ENCODE results near the gene SERINC1. TPM values are rescaled to one million over a fixed set of nuclear protein-coding genes. Genes with fewer than 3 reads are reported as not detected.

The SERINC1 gene
- total RNA-seq, 1 experiment from 2014 or later, result 72.2 TPM

GRCh38 chr6:122408702-122409458 lies 62.7 kb downstream of the SERINC1 start:
- Mint-ChIP-seq H3K4me3 (ENCODE audit: unreplicated experiment) (no peak overlapping the region), H3K27me3 (ENCODE audit: insufficient read depth, unreplicated experiment) (no peaks in the 10 kb centered on the region), H3K27ac (ENCODE audit: unreplicated experiment) (no peak overlapping the region), H3K9me3 (ENCODE audit: unreplicated experiment) (no peaks in the 10 kb centered on the region), H3K4me1 (ENCODE audit: low read depth, unreplicated experiment) (no peaks in the 10 kb centered on the region), H3K36me3 (ENCODE audit: insufficient read depth, unreplicated experiment) (peaks cover 17% of the 10 kb centered on the region)
- intact Hi-C loops (cut with micrococcal nuclease; ENCODE audit: unreplicated experiment), result no loop called here
- no TSS peak for BruUV-seq (replicated peaks)
- no peak for DNase-seq
- H3K36me3 ChIP-seq (ENCODE audit: control insufficient read depth, insufficient read depth, low read length), result peaks cover 1% of the 10 kb centered on the region
- H3K4me1 ChIP-seq, result no peaks in the 10 kb centered on the region
- no peak overlapping the region for H3K4me3 ChIP-seq (ENCODE audit: low read depth, low read length)
- POLR2A ChIA-PET, result no interaction called here
- CTCF ChIA-PET, result no interaction called here
- no peaks in the 10 kb centered on the region for H3K9me3 ChIP-seq
- H3K27me3 ChIP-seq (replicated peaks; ENCODE audit: control insufficient read depth, insufficient read depth, low read length), result no peaks in the 10 kb centered on the region
- TF ChIP-seq CTCF (IDR thresholded peaks at IDR 0.05; ENCODE audit: insufficient read depth in 1 of 2, low read depth in 1 of 2, low read length in 1 of 2, severe bottlenecking in 1 of 2, unreplicated experiment in 1 of 2), result no peak

- BruUV-seq (replicated peaks), result no TSS peak
- H3K27ac Mint-ChIP-seq (ENCODE audit: unreplicated experiment), result no peak overlapping the region
- no peak for TF ChIP-seq CTCF (IDR thresholded peaks at IDR 0.05; ENCODE audit: insufficient read depth in 1 of 2, low read depth in 1 of 2, low read length in 1 of 2, severe bottlenecking in 1 of 2, unreplicated experiment in 1 of 2)
- intact Hi-C loops (cut with micrococcal nuclease; ENCODE audit: unreplicated experiment), result no loop called here
- H3K27me3 Mint-ChIP-seq (ENCODE audit: insufficient read depth, unreplicated experiment), result no peaks in the 10 kb centered on the region
- H3K4me3 Mint-ChIP-seq (ENCODE audit: unreplicated experiment), result no peak overlapping the region
- Histone ChIP-seq H3K9me3 (no peaks in the 10 kb centered on the region), H3K4me3 (ENCODE audit: low read depth, low read length) (no peak overlapping the region), H3K4me1 (no peaks in the 10 kb centered on the region), H3K27me3 (replicated peaks; ENCODE audit: control insufficient read depth, insufficient read depth, low read length) (no peaks in the 10 kb centered on the region), H3K36me3 (ENCODE audit: control insufficient read depth, insufficient read depth, low read length) (peaks cover 1% of the 10 kb centered on the region)
- H3K9me3 Mint-ChIP-seq (ENCODE audit: unreplicated experiment), result no peaks in the 10 kb centered on the region
- CTCF ChIA-PET, result no interaction called here
- no peak for DNase-seq
- POLR2A ChIA-PET, result interaction anchor here (0.7 kb wide), 1 partner anchor 15 kb away, joined by 5 read pairs; no protein-coding TSS in a partner anchor
- H3K4me1 Mint-ChIP-seq (ENCODE audit: low read depth, unreplicated experiment), result no peaks in the 10 kb centered on the region
- peaks cover 12% of the 10 kb centered on the region for H3K36me3 Mint-ChIP-seq (ENCODE audit: insufficient read depth, unreplicated experiment)
These were observed 63.4 kb downstream of the SERINC1 start for GRCh38 chr6:122408240-122408639.

GRCh38 chr6:122407712-122408111 lies 63.9 kb downstream of the SERINC1 start:
- POLR2A ChIA-PET, result interaction anchor here (0.7 kb wide), 1 partner anchor 14 kb away, joined by 5 read pairs; no protein-coding TSS in a partner anchor
- Histone ChIP-seq H3K27me3 (replicated peaks; ENCODE audit: control insufficient read depth, insufficient read depth, low read length) (no peaks in the 10 kb centered on the region), H3K4me3 (ENCODE audit: low read depth, low read length) (no peak overlapping the region), H3K36me3 (ENCODE audit: control insufficient read depth, insufficient read depth, low read length) (no peaks in the 10 kb centered on the region), H3K9me3 (no peaks in the 10 kb centered on the region), H3K4me1 (no peaks in the 10 kb centered on the region)
- no TSS peak for BruUV-seq (replicated peaks)
- no peaks in the 10 kb centered on the region for H3K4me1 Mint-ChIP-seq (ENCODE audit: low read depth, unreplicated experiment)
- no peak overlapping the region for H3K27ac Mint-ChIP-seq (ENCODE audit: unreplicated experiment)
- no peaks in the 10 kb centered on the region for H3K27me3 Mint-ChIP-seq (ENCODE audit: insufficient read depth, unreplicated experiment)
- DNase-seq, result no peak
- no peak overlapping the region for H3K4me3 Mint-ChIP-seq (ENCODE audit: unreplicated experiment)
- intact Hi-C loops (cut with micrococcal nuclease; ENCODE audit: unreplicated experiment), result no loop called here
- no peaks in the 10 kb centered on the region for H3K9me3 Mint-ChIP-seq (ENCODE audit: unreplicated experiment)
- H3K36me3 Mint-ChIP-seq (ENCODE audit: insufficient read depth, unreplicated experiment), result peaks cover 11% of the 10 kb centered on the region
- TF ChIP-seq CTCF (IDR thresholded peaks at IDR 0.05; ENCODE audit: insufficient read depth in 1 of 2, low read depth in 1 of 2, low read length in 1 of 2, severe bottlenecking in 1 of 2, unreplicated experiment in 1 of 2), result no peak
- CTCF ChIA-PET, result no interaction called here

Data from Caco-2 (cell line).